ENCODE measurements around the gene SPOCK1.

Gene SPOCK1

GRCh38 chr5:137280656-137281055 is 218.5 kb downstream of the SPOCK1 start:
- Histone ChIP-seq H3K4me1 (ENCODE audit: control insufficient read depth, insufficient read depth, low read depth, low read length) (peaks cover 1% of the 10 kb centered on the region), H3K4ac (ENCODE audit: low read depth in 1 of 2, low read length in 2 of 2) (no peak overlapping the region), H3K9ac (ENCODE audit: low read length) (no peak overlapping the region), H2BK5ac (ENCODE audit: low read depth, low read length, poor library complexity, severe bottlenecking) (no peak overlapping the region), H2AK5ac (ENCODE audit: low read length, severe bottlenecking) (no peak overlapping the region), H2BK12ac (ENCODE audit: low read length in 2 of 2) (no peak overlapping the region), H2BK15ac (ENCODE audit: low read depth, poor library complexity, severe bottlenecking) (no peak overlapping the region), H2AFZ (ENCODE audit: low read depth, low read length) (no peak overlapping the region), H3K27ac (ENCODE audit: low read length, poor library complexity, severe bottlenecking) (no peak overlapping the region), H3K18ac (ENCODE audit: low read depth in 1 of 2, low read length in 2 of 2) (no peak overlapping the region), H3K4me3 (ENCODE audit: insufficient read depth in 1 of 2, low read depth in 1 of 2, low read length in 2 of 2) (no peak overlapping the region), H4K8ac (ENCODE audit: low read length) (no peak overlapping the region), H3K79me1 (replicated peaks; ENCODE audit: low read length, poor library complexity, severe bottlenecking) (no peaks in the 10 kb centered on the region), H3K9me3 (ENCODE audit: control insufficient read depth, low read length) (no peaks in the 10 kb centered on the region), H4K91ac (ENCODE audit: low read length) (no peak overlapping the region), H3K27me3 (ENCODE audit: control insufficient read depth in 1 of 2, insufficient read depth in 1 of 2, low read length in 2 of 2) (no peaks in the 10 kb centered on the region), H3K23ac (ENCODE audit: low read length in 2 of 2) (no peak overlapping the region), H3K14ac (ENCODE audit: low read length in 2 of 2) (no peak overlapping the region), H2BK120ac (ENCODE audit: low read depth, low read length) (no peak overlapping the region), H3K4me2 (ENCODE audit: low read length, poor library complexity, severe bottlenecking) (no peak overlapping the region), H3K36me3 (ENCODE audit: control insufficient read depth in 1 of 2, insufficient read depth in 2 of 2, low read depth in 1 of 2, low read length in 2 of 2) (no peaks in the 10 kb centered on the region)
- DNase-seq: no peak
- WGBS: 17% methylated on average over 1 of the region's 3 CpGs

GRCh38 chr5:137279521-137280231 is 219.4 kb downstream of the SPOCK1 start:
- no peak overlapping the region for H3K9ac ChIP-seq (ENCODE audit: low read length)
- no peak overlapping the region for H2BK15ac ChIP-seq (ENCODE audit: low read depth, poor library complexity, severe bottlenecking)
- H2AFZ ChIP-seq (ENCODE audit: low read depth, low read length): no peak overlapping the region
- no peak overlapping the region for H3K18ac ChIP-seq (ENCODE audit: low read depth in 1 of 2, low read length in 2 of 2)
- 77% methylated on average over 4 of the region's 6 CpGs for WGBS
- H4K8ac ChIP-seq (ENCODE audit: low read length): no peak overlapping the region
- H3K4ac ChIP-seq (ENCODE audit: low read depth in 1 of 2, low read length in 2 of 2): no peak overlapping the region
- H3K4me1 ChIP-seq (ENCODE audit: control insufficient read depth, insufficient read depth, low read depth, low read length): peaks cover 1% of the 10 kb centered on the region
- H3K9me3 ChIP-seq (ENCODE audit: control insufficient read depth, low read length): no peaks in the 10 kb centered on the region
- H2BK5ac ChIP-seq (ENCODE audit: low read depth, low read length, poor library complexity, severe bottlenecking): no peak overlapping the region
- H3K4me2 ChIP-seq (ENCODE audit: low read length, poor library complexity, severe bottlenecking): no peak overlapping the region
- no peak overlapping the region for H2AK5ac ChIP-seq (ENCODE audit: low read length, severe bottlenecking)
- H3K14ac ChIP-seq (ENCODE audit: low read length in 2 of 2): no peak overlapping the region
- H3K36me3 ChIP-seq (ENCODE audit: control insufficient read depth in 1 of 2, insufficient read depth in 2 of 2, low read depth in 1 of 2, low read length in 2 of 2): no peaks in the 10 kb centered on the region
- H2BK12ac ChIP-seq (ENCODE audit: low read length in 2 of 2): no peak overlapping the region
- H3K23ac ChIP-seq (ENCODE audit: low read length in 2 of 2): no peak overlapping the region
- H3K27me3 ChIP-seq (ENCODE audit: control insufficient read depth in 1 of 2, insufficient read depth in 1 of 2, low read length in 2 of 2): no peaks in the 10 kb centered on the region
- H2BK120ac ChIP-seq (ENCODE audit: low read depth, low read length): no peak overlapping the region
- H4K91ac ChIP-seq (ENCODE audit: low read length): no peak overlapping the region
- no peak overlapping the region for H3K27ac ChIP-seq (ENCODE audit: low read length, poor library complexity, severe bottlenecking)
- H3K79me1 ChIP-seq (replicated peaks; ENCODE audit: low read length, poor library complexity, severe bottlenecking): no peaks in the 10 kb centered on the region
- no peak for DNase-seq
- no peak overlapping the region for H3K4me3 ChIP-seq (ENCODE audit: insufficient read depth in 1 of 2, low read depth in 1 of 2, low read length in 2 of 2)

GRCh38 chr5:137278476-137278875 is 220.7 kb downstream of the SPOCK1 start:
- Histone ChIP-seq H2AFZ (ENCODE audit: low read depth, low read length) (no peak overlapping the region), H3K4ac (ENCODE audit: low read depth in 1 of 2, low read length in 2 of 2) (no peak overlapping the region), H3K9ac (ENCODE audit: low read length) (no peak overlapping the region), H3K27me3 (ENCODE audit: control insufficient read depth in 1 of 2, insufficient read depth in 1 of 2, low read length in 2 of 2) (no peaks in the 10 kb centered on the region), H3K14ac (ENCODE audit: low read length in 2 of 2) (no peak overlapping the region), H3K4me3 (ENCODE audit: insufficient read depth in 1 of 2, low read depth in 1 of 2, low read length in 2 of 2) (no peak overlapping the region), H3K9me3 (ENCODE audit: control insufficient read depth, low read length) (no peaks in the 10 kb centered on the region), H2AK5ac (ENCODE audit: low read length, severe bottlenecking) (no peak overlapping the region), H2BK120ac (ENCODE audit: low read depth, low read length) (no peak overlapping the region), H4K91ac (ENCODE audit: low read length) (no peak overlapping the region), H3K23ac (ENCODE audit: low read length in 2 of 2) (no peak overlapping the region), H4K8ac (ENCODE audit: low read length) (no peak overlapping the region), H2BK5ac (ENCODE audit: low read depth, low read length, poor library complexity, severe bottlenecking) (no peak overlapping the region), H3K4me2 (ENCODE audit: low read length, poor library complexity, severe bottlenecking) (no peak overlapping the region), H3K36me3 (ENCODE audit: control insufficient read depth in 1 of 2, insufficient read depth in 2 of 2, low read depth in 1 of 2, low read length in 2 of 2) (no peaks in the 10 kb centered on the region), H3K4me1 (ENCODE audit: control insufficient read depth, insufficient read depth, low read depth, low read length) (peaks cover 1% of the 10 kb centered on the region), H2BK15ac (ENCODE audit: low read depth, poor library complexity, severe bottlenecking) (no peak overlapping the region), H2BK12ac (ENCODE audit: low read length in 2 of 2) (no peak overlapping the region), H3K27ac (ENCODE audit: low read length, poor library complexity, severe bottlenecking) (no peak overlapping the region), H3K79me1 (replicated peaks; ENCODE audit: low read length, poor library complexity, severe bottlenecking) (no peaks in the 10 kb centered on the region), H3K18ac (ENCODE audit: low read depth in 1 of 2, low read length in 2 of 2) (no peak overlapping the region)
- WGBS: 86% methylated on average over 5 of the region's 5 CpGs
- DNase-seq: no peak

- Histone ChIP-seq H4K8ac (ENCODE audit: low read length) (no peak overlapping the region), H3K27me3 (ENCODE audit: control insufficient read depth in 1 of 2, insufficient read depth in 1 of 2, low read length in 2 of 2) (no peaks in the 10 kb centered on the region), H2AK5ac (ENCODE audit: low read length, severe bottlenecking) (no peak overlapping the region), H3K79me1 (replicated peaks; ENCODE audit: low read length, poor library complexity, severe bottlenecking) (no peaks in the 10 kb centered on the region), H3K9ac (ENCODE audit: low read length) (no peak overlapping the region), H3K4me3 (ENCODE audit: insufficient read depth in 1 of 2, low read depth in 1 of 2, low read length in 2 of 2) (no peak overlapping the region), H2AFZ (ENCODE audit: low read depth, low read length) (no peak overlapping the region), H3K27ac (ENCODE audit: low read length, poor library complexity, severe bottlenecking) (no peak overlapping the region), H2BK15ac (ENCODE audit: low read depth, poor library complexity, severe bottlenecking) (no peak overlapping the region), H4K91ac (ENCODE audit: low read length) (no peak overlapping the region), H3K14ac (ENCODE audit: low read length in 2 of 2) (no peak overlapping the region), H3K9me3 (ENCODE audit: control insufficient read depth, low read length) (no peaks in the 10 kb centered on the region), H2BK5ac (ENCODE audit: low read depth, low read length, poor library complexity, severe bottlenecking) (no peak overlapping the region), H3K18ac (ENCODE audit: low read depth in 1 of 2, low read length in 2 of 2) (no peak overlapping the region), H3K23ac (ENCODE audit: low read length in 2 of 2) (no peak overlapping the region), H2BK12ac (ENCODE audit: low read length in 2 of 2) (no peak overlapping the region), H2BK120ac (ENCODE audit: low read depth, low read length) (no peak overlapping the region), H3K4me2 (ENCODE audit: low read length, poor library complexity, severe bottlenecking) (no peak overlapping the region), H3K4ac (ENCODE audit: low read depth in 1 of 2, low read length in 2 of 2) (no peak overlapping the region), H3K4me1 (ENCODE audit: control insufficient read depth, insufficient read depth, low read depth, low read length) (peaks cover 1% of the 10 kb centered on the region), H3K36me3 (ENCODE audit: control insufficient read depth in 1 of 2, insufficient read depth in 2 of 2, low read depth in 1 of 2, low read length in 2 of 2) (no peaks in the 10 kb centered on the region)
- no peak for DNase-seq
- 94% methylated on average over 2 of the region's 2 CpGs for WGBS
These were observed 224.0 kb downstream of the SPOCK1 start for GRCh38 chr5:137275083-137275482.
